SHP77 treated with DMSO at 0.1 percent for 48 hours (cell line): ENCODE data around the gene EVA1A.

Experiments
- DNase-seq: peaks from one replicate; lab custom pipeline; 2025; lab: John Stamatoyannopoulos, UW

Gene EVA1A

DNA sequence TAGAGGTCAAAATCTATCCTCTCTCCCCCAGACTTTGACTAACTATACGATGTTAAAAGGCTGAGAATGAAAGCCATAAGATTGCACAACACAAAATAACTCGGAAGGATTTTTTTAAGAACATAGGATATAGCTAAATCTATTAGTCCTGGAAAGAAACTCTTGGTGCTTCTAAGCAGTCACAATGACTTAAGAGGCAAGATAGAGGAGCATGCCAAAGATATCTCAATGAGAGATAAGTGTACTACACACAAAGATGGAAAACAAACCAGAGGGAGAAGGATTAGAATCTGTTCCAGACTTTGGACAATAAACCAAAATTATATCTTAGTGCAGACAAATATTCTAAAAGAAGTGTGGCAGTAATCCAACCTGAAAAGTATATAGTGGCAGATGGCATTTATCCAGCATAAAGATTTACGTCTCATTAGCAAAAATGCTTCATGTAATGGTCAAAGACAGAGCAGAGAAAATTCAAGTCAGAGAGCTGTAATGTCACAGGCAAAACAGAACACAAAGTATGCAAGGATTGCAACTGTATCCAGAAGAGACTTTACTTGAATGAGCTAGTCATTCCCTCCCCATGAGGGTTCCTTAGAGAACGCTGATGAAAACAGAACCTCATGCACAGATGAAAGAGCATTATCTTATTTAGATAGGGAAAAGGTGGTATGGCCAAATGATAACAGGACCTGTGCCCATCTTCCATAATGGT, 28.8 kb upstream of the EVA1A start:
- no peak for DNase-seq

DNA sequence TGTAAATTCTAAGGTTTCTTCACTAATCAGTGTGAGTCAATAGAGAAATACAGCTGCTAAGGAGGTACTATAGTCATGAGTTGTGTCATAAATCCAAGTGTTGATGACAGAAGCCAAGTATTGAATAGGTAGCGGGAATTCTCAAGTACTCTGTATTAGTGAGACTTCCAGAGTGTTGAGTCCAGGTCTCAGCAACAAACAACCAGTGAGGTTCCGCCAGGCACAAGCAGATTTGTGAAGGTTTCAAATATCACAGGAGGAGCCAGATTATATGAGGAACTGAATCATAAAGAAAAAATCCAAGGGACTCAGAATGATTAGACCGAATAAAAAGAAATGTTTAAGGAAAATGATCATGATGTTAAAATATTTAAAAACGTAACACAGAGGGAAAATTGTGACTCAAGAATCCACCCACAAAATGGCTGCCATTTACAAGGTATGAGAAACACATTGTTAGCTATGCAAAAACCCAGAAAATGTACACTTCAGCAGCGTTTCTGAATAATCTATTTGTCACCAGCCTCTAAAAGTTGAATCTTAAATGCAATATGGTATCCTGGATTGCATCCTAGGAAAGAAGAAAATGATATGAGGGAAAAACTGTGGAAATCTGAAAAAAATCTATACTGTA, 27.3 kb upstream of the EVA1A start:
- DNase-seq = no peak

DNA sequence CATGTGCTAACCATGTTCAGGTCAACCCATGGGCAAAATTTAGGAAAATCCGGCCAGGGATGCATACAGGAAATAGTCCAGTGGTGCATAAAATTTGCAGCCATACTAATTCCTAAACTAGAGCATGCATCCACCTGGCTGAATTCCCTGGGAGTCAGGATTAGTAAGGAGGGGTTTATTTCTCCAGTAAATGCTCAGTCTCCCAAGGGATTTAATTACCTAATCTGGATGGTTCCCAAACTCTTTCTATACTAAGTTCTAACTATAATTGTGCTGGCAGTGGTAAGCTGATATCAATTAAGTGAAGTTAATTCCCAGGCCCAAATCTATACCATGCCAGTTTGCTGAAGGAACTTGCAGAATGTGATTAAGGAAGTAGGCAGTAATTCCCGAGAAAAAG, 26.2 kb upstream of the EVA1A start:
- DNase-seq = no peak

DNA sequence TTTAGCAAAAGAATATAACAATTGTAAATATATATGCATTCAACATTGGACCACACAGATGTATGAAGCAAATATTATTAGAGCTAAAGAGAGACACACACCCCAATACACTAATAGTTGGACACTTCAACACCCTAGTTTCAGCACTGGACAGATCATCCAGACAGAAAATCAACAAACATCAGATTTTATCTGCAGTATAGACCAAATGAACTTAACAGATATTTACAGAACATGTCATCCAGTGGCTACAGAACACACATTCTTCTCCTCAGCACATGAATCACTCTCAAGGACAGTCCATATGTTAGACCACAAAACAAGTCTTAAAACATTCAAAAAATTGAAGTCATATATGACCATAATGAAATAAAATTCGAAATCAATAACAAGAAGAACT, 22.1 kb upstream of the EVA1A start:
- DNase-seq = no peak

DNA sequence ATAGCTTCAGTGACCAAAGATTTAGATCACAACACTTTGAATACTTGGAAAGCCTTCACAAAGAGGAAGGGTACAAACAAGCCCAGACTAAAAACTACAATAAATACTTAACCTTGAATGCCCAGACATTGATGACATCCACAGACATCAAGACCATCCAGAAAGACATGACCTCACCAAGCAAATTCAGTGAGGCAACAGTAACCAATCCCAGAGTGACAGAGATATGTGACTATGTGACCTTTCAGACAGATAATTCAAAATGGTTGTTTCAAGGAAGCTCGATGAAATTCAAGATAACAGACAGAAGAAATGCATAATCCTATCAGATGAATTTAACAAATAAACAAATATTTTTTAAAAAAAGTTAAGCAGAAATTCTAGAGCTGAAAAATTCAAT, 19.9 kb upstream of the EVA1A start:
- DNase-seq = no peak

DNA sequence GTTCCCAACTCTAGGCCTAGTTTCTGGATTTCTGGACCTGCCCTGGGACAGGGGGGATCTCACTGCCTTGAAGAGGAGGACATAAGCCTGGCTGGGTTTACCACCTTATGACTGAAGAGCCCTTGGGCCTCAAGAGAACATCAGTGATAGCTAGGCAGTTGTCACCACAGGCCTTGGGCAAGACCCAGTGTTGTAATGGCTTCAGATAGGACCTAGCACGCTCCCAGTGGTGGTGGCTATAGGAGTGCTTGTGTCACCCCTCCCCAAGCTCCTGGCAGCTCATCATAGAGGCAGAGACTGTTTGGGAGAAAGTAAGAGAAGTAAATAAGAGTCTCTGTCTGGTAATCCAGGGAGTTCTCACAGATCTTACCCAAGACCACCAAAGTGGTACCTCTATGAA, 19.4 kb upstream of the EVA1A start:
- DNase-seq = no peak

DNA sequence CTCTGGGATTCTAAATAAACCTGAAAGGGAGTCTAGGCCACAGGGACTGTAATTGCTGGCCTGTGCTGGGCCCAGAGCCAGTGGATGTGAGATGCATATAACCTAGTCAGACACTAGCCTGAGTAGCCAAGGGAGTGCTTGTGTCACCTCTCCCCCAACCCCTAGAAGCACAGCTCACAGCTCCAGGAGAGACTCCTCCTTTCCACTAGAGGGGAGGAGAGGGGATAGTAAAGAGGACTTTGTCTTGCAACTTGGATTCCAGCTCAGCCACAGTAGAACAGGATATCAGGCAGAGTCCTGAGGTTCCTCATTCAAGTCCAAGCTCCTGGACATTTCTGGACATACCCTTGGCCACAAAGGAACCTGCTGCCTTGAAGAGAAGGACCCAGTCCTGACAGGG, 18.4 kb upstream of the EVA1A start:
- no peak for DNase-seq

DNA sequence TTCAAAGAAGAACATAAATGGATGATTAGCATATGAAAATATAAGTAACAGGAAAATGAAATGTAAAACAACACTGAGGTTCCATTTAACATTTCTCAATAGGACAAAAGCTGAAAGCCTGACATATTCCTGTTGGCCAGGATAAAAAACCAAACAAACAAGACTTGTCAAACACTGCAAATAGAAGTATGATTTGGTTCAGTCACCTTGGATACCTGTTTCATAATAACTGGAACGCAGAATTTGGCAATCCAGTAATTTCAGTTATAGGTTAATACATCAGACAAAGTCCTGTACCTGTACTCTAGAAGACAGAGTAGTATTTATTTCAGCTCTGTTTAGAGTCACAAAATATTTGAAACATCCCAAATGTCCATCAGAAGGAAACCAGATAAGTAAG, 16.5 kb upstream of the EVA1A start:
- DNase-seq = no peak

DNA sequence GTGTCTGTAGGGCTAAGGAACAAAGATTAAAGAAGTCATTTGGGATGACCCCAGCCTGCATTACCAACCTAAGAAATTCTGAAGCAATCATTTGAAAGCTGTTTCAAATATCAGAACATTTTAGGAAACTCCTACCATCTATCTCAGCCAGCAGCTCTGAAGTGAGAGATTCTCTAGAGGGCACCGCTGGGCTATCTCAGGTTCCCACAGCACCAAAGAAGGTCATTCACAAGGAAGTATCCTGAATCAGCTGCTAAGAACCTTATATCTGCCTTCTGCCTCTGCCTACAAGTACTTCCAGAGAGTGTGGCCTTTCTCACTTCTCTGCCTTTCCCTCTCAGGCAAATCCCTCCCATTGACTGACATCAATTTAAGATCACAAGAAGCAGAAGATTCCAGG, 13.4 kb upstream of the EVA1A start:
- DNase-seq = no peak

DNA sequence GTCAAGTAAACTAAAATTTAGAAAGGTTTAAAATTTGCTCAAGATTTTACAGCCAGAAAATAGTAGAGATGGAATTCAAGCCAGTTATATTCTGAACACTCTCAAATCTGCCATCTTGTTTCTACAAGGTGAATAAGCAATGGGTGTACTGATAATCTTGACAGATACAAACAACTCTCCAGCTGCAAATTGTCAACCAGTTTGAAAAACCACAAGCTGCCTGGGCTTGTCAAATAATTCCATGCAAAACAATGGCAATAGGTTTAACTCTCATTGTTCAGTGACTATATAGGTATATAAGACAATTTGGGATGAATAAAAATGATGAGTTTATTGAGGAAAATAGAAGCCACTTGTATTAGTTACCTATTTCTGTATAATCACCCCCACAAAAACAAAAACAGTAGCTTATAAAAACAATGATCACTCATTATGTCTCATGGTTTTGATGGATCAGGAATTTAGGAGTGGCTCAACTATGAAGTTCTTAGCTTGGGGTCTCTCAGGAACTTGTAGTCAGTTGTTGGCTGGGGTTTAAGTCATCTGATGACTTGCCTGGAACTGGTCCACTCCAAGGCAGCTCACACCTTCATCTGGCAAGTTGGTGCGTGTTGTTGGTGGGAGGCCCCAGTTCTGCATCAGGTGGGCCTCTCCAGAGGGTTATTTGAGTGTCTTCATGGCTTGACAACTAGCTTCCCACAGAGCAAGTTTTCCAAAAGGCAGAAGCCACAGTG, 12.6 kb upstream of the EVA1A start:
- no peak for DNase-seq

DNA sequence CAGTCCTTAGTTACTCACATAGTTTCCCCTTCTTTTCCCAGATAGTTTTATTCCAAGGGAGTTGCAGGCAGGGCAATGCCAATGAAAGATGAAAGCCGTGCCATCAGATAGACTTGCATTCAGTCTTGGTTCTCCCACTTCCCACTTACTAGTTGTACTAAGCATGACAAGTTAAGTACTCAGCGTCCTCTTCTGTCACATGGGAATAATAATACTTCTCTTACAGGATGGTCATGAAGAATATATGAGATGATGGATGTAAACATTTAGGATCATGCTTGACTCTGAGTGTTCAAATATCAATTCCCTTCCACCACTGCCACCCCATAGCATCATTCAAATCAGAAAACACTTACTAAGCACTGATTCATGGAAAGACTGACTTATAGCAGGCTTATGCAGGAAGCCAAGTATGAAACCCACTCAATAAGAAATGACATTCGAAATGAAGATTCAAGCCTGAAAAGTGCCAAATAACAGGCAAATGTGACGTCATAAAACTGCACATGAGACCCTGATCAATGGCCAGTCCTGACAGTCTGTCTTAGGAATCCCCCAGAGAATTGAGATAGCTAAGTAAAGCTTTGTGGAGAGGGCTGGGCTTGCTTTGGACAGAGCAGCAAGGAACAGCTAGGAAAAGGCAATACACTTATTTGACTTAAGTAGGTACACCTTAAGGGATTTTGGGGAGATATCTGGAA, 11.1 kb upstream of the EVA1A start:
- DNase-seq = no peak

DNA sequence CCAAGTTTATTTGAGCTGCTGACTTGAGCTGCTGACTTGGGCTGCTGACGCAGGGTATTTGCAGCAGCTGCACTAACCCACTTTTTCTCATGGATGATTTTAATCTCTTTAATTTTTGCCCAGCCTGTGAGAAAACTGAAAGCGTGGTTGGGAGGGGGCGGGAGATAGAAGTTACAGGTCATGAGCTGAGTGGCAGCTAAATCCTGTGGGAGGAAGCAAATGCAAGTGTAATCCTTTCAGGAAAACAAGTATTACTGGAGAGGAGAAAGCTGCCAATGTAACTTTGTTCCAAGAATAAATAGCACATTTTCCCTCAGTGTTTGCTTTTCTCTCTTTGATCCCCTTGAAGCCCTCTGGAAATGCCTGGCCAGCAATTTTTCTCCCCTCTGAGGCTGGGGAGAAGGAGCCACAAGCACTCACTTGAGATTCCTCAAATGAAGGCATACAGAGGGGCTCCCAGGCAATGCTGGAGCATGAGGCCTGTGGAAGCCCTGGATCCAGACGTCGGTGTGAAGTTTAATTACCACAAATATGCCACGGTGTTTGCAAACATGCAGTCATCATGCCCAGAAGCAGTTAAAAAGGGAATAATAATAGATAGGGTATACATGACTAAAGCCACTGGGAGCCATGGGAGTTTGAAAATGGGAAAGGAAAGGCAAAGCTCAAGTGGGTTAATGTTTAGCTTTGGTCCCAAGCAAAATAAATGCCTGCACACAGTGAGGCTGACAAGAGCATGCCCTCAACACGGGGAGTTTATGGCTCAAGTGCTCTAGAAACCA, 10.4 kb upstream of the EVA1A start:
- no peak for DNase-seq

DNA sequence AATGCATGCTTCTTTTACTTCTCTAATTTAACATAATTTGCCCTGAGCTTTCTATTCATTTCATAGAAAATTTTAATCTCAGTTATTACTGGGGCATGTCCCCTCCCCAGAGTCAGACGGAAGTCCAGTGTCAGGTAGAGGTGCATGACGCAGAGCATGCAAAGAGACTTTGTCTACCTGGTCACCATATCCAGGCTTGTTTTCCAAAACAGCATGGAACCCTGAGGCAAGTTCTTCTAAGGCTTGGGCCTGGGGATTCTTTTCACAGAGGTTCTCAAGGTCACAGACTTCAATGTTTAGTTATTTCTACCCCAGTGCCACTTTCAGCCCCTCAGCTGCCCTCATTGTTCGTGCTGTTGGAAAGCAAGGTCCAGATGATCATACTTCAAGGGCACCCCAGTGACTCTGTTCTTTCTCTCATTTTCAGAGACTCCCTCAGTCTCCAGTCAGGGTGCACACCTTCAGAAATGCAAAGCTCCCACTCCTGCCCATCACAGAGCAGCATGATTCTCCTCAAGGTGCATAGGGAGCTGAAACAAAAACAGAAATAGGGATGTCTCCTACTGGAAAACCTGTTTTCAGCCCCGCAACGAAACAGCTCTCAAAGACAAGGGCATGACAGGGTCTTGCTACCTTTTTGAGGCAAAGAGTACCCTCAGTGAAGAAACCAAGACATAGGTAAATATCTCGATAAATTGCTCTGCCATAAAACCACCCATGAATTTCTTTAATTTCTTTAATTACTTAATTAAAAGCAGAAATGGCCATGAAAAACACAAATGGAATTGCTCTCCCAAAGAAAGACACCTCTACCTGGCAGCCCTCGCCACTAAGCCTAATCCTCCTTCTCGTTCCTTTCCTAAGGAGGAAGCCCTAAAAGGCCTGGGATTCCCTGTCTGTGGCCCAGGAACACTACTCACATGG, 9.5 kb upstream of the EVA1A start:
- no peak for DNase-seq

DNA sequence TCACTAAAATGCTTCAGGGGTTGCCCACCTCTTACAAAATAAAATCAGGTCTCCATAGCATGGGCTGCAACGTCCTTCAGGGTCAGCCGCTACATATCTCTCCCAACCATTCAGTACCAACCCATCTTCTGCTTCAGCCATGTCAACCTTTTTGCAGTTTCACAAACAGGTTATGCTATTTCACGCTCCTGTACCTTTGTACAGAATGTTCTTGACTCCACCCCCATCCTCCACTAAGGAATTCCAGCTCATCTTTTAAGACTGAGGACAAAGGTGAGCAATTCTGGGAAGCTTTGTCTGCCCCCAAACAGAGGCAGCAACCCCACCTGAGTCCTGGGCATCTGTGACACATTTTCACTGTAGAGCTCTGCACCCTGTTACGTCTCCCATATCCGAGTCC, 8.8 kb upstream of the EVA1A start:
- no peak for DNase-seq

DNA sequence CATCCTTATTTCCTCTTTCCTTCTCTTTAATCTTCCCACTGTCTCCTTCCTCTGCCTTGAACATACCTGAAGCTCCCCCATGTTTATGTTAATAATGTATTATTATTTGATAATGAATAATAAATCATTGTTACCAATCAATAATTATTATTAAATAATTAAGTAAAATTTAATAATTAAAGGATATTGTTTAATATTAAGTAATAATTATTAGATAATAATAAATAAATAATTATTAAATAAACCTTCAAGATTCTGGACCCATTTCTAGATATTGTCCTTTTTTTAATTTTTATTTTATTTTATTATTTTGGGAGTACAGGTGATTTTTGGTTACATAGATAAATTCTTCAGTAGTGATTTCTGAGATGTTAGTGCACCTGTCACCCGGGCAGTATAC, 7.4 kb upstream of the EVA1A start:
- DNase-seq = no peak

DNA sequence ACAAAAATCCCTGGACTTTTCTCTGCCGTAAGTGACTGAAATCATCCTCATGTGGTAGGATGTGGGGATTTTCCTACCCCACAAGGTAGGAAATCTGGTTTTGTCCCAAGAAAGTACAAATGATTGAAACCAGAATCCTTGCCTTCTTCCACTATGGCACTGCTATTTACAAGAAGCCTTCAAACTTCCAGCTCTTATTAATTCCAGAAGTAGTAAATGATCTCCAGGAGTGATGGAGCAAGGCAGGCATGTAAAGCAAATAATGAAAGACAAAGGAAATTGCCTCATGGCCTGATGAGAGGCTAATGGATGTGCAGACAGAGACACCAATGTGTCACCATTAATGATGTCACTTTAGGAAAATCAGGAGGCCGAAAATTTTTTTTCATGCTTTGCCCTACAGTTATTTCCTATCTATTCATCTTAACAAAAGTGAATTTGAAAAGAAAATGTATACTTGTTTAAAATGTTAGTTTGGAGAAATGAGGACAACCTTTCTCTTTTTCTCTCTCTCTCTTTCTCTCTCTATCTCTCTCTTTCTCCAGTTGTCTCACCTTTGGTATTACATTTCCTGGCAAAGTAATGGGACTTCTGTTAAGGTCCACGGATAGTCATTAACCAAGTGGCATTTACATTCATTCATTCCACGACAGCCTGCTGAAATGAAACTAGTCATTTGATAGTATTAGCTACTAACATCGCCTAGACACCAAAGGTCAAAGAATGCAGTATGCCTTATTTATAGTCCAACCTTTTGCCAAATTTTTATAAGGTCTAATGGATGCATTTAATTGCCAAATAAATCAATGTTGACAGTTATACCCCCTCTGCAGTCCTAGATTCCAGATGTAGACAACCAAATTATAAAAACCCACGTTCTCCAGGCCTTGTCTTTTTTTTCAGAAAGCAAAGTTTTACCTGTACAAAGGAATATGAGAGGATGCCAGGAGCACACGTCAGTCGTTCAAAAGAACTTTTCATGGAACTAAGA, 5.0 kb upstream of the EVA1A start:
- DNase-seq = no peak

DNA sequence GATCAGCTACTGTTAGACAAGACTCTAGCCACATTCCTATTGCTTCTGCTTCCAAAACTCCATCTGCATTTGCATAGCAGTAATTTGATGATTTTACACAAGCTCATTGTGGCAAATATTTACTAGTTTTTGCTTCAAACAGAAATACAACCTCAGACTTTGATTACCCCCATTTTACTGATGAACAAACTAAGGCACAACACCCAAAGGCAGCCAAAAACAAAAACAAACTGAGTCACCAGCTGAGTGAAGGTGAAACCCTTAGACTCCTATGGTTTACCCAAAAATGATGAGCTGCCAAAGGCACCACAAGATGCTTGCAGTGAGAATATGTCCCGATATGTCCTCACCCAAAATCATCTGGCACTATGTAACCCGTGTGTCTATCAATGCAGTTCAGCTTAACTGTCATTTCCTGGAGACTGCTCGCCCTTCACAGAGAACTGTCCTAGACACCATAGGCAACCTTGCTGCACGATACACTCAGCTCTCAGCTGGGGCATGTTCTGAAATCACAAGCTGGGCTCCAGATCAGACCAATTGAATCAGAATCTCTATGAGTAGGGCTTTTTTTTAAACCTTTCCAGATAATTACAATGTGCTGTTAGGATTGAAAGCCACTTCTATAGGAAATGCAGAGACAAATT, 4.1 kb upstream of the EVA1A start:
- no peak for DNase-seq

DNA sequence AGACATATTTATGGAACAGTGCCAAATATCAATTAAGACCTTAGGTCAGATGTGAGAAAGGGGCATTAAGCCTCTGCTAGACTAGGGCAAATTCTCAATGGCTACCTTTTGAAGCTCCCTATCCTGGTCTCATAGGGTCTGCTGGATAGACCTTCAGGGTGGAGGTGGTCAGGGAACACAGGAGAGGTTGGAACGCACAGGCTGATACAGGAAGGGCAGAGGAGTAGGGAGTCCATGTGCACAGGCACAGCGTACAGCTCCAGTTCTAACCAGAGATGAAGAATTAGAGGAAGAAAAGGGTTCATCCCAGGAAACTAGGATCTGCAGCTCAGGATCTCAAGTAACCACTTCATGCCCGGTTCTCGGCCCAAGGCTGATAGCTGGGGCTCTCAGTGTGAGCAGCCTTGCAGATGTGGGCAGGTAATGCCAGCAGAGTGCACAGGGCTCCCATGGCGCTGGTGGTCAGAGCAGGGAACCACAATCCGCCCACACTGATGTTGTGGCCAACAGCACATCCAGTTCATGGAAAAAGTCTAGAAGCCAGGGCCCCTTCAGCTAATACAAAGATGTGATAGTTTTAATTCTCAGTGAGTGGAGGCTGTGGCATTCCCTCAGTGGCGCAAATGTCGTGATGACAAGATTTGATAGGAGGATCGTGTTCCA, 3.4 kb upstream of the EVA1A start:
- DNase-seq = no peak

DNA sequence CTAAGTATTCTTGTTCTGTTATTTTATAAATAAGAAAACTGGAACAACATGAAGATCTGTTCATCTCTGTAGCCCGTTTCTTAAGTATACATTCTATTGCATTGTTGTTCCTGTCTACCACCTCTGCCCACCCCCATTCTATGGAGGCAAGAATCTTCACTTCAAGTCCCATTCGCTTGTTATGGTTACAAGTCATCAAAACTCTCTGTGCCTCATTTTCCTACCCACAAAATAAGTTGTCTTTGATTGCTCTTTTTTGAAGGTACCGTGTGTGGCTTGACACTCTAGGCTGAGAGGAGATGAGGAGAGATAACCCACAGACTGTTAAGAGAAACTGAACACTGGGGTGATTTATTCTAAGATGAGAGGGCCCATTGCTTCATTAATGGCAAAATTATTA, 2.9 kb upstream of the EVA1A start:
- no peak for DNase-seq
